WI38 (cell line): ENCODE data around the gene JAKMIP1.

Source experiments
- H3K4me3 ChIP-seq: 2 replicates; pipeline ENCODE4 v1.5.1; 2011; ENCODE audit warnings: low read depth, mild to moderate bottlenecking, control low read depth, low read length
- CTCF ChIP-seq: IDR thresholded peaks from 2 replicates; pipeline ENCODE4 v1.5.1; 2012; ENCODE audit warnings: low read depth, mild to moderate bottlenecking, control low read depth, low read length

The JAKMIP1 gene

DNA sequence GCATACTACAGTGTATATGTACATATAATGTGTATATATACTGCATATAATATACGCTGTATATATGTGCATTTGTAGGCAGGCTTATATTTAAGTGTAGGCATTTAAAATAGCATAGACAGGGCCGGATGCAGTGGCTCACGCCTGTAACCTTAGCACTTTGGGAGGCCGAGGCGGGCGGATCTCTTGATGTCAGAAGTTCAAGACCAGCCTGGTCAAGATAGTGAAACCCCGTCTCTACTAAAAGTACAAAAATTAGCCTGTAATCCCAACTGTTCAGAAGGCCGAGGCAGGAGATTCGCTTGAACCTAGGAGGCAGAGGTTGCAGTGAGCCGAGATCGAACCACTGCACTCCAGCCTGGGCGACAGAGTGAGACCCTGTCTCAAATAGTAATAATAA is 78.4 kb downstream of the JAKMIP1 start:
- TF ChIP-seq CTCF = no peak
- no peak overlapping the region for H3K4me3 ChIP-seq

- no peak for TF ChIP-seq CTCF
- H3K4me3 ChIP-seq = no peak overlapping the region
These were observed 79.0 kb downstream of the JAKMIP1 start for GRCh38 chr4:6121276-6121850.

- no peak overlapping the region for H3K4me3 ChIP-seq
- no peak for TF ChIP-seq CTCF
These were observed 80.0 kb downstream of the JAKMIP1 start for GRCh38 chr4:6120361-6120760.

DNA sequence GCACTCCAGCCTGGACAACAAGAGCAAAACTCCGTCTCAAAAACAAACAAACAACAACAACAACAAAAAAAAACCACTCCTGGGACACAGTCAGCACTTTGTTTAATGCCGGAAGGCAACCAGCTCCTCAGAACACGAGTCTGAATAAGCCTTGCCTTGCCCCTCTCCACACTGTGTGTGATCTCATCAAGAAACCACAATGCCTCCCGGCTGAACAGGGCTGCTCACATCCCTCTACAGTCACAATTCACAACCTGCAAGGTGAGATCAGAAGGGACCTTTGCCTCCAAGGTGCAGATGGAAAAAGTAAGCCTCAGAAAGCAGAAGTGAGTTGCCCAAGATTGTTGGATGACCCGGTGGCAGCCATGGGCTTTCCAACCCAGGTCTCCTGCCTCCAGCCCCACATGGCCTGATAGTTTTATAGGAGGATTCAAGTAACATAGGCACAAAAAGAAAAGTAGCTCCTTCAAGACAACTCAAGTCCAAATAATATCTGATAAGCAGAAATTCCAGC is 80.8 kb downstream of the JAKMIP1 start:
- H3K4me3 ChIP-seq = no peak overlapping the region

DNA sequence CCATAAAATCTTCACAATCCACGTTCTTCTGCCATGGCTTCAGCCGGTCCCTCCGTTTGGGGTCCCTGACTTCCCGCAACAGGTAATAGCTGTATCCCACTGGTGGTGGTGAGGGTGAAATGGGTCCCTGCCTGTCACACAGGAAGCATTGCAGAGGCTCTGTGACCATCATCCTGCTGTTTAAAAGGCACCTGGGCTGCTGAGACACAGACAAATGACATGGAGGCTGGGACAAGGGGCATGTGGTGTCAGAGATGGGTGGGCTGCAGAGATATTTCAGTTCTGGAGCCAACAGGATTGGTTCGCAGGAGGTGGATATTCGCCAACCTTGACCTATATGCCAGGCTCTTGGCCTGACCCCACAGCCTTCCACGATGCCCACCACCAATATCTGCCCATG is 82.1 kb downstream of the JAKMIP1 start:
- no peak for TF ChIP-seq CTCF
- H3K4me3 ChIP-seq = no peak overlapping the region

More for the DNA sequence above, 80.8 kb downstream of the JAKMIP1 start:
- no peak for TF ChIP-seq CTCF

DNA sequence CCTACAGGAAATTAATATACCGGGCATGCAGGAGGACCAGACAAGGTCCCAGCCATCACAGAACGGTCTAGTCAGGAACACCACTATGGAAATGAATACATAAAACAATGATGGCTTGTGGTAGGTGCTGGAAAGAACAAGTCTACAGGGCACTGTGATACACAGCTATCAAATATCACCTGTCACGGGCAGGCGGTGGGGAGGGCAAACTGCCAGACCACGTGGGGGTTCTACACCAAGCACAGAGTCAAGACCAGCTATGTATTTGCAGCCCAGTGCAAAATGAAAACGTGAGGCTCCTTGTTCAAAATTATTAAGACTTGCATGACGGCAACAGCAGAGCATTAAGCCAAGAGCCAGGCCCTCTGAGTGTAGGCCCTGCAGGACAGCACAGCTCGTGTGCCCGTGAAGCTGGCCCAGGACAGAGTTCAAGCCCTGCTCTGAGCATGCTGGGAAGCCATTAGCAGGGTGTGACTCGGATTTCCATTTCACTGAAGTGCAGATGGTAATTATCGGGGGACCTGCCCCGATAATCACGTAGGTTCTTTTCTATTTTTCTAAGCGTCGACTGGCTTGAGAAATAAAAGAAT is 83.6 kb downstream of the JAKMIP1 start:
- TF ChIP-seq CTCF = no peak
- H3K4me3 ChIP-seq = no peak overlapping the region

DNA sequence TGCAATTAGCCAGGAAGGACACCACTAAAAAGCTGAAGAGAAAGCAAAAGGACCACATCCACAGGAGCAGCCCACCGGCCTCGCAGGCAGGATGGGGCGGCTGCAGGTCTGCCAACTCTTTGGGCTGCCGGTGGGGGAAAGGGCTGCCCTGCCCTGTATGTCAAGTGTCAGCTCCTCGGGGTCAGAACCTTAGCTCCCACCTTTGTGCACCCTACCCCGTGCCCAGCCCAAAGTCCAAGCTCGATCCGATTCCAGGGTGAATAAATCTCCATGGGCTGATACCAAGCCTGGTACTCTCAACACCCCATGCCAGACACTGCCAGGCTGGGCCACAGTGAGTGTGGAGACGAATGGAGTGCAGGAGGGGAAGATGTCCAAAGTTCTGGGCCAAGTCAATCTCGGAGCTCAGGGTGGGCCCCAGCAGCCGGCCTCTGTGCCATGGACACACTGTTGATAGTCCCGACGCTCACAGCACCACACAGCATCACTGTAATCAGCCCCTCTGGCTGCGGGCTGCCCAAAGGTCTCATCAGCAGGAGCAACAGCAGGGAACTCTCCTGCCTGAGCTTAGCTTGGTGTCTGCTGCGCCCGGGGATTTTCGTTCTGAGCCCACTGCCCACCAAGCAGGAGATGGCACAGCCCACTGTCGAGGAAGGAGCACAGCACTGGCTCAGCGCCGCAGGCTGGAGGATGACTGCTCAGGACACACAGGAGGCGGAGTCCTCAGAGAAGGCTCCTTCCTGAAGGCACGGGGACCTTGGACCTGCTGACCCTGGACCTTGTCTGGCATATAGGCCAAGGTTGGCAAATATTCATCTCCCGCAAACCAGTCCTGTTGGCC is 84.4 kb downstream of the JAKMIP1 start:
- TF ChIP-seq CTCF = no peak
- no peak overlapping the region for H3K4me3 ChIP-seq
